GM19463 (cell line): ENCODE results near the gene ZBTB38.

Source experiments
- ATAC-seq: cut with Tn5 transposase; IDR thresholded peaks from one replicate; pipeline ENCODE4 v1.9.1; 2021; ENCODE audit warnings: mild to moderate bottlenecking, moderate library complexity; ENCODE audit not compliant: unreplicated experiment

The ZBTB38 gene

DNA sequence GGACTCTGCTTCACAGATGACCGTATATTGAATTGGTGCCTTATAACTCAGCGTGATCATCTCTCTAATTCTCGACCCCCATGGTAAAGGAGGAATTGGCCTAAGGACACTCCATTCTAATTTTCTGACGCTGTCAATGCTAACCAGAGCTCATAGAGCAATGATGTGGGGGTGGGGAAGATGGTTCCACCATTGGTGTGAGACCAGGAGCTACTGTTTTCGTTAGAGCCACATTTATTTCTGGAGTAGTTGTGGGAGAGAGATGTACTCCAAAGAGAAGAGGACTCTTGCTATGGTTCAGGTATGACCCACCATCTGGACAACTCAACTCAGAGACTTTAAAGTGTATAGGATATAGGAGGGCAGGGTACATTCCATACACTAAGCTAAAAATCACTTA lies 16.3 kb downstream of the ZBTB38 start:
- no peak for ATAC-seq

DNA sequence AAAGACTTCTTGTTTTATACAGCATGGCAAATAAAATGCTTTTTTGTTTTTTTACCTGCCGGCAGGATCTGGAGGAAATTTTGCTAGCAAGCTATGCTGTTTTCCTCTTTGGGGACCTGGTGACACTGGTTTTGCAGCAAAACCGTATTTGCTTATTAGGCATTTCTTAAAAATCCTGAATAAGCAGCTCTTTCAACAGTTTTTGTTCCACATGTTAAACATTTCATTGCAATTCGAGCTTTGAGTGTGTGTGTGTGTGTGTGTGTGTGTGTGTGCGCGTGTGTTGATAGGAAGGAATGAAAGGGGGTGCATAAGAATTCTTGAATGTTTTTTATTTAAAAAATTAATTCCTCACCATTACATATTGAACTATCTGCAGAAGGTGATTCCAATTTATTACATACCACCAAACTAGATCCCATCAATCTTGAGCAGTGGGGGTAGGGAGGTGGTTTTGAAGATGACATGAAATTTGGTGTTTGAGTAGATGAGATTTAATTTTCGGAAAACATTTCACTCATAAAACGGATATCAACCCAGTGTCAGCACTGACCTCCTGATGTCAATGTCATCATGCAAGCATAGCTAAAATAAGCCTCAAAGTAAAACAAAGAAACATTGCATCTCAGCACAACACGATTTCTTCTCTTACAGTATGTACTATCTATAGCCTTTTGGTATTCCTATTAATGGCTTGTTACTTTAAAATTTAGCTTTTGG lies 17.3 kb downstream of the ZBTB38 start:
- no peak for ATAC-seq

DNA sequence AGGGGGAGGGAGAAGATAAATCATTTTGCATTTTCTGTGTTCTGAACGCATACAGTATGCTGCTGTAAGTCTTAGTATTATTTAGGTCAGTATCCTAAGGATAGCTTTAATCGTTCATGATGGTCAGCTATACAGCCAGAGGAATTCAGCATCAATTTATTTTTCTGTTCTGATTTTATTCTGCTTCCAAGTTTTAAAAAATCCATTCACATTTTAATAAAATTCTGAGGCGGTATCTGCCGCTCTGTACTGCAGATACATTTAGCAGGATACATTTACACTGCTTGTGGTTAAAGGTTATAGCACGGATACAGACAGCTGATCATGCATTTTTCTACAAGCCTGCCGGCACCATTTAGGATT lies 17.8 kb downstream of the ZBTB38 start:
- no peak for ATAC-seq

- no peak for ATAC-seq
Measured at GRCh38 chr3:141386611-141387111, 18.4 kb downstream of the ZBTB38 start.

DNA sequence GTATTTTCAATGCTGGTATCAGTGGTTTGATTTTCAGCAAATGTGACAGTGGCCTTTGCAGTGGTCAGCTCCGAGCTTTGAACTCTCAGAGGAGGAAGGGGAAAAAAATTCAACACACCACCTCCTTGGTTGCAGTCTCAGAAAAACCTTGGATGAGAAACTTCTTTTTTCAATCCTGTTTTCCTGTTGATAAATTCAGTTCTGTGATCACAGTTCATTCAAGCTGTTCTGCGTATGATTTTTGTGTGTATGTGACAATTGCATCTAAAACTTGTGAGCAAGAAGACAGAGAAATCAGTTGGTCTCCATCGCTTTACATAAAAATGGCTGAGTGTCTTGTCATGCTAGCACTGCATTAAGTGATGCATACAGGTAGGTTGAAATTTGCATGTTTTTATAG lies 19.2 kb downstream of the ZBTB38 start:
- no peak for ATAC-seq

DNA sequence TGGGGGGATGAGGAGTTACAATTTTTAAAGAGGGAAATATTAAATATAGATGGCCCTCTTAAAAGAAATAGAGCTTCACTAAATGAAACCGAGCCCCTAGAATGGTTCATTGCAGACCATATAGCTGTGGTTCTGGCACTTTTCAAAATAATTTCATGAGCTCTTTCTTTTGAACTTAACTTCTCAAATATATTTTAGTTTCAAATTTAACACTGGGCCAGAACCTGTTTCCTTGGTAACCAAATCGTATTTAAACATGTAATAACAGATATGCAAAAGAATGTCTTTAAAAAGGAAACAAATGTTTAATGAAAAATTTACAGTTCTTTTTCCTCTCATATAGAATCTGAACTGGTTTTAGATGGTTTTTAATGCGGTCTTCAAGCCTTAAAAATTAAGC lies 20.1 kb downstream of the ZBTB38 start:
- ATAC-seq: no peak

DNA sequence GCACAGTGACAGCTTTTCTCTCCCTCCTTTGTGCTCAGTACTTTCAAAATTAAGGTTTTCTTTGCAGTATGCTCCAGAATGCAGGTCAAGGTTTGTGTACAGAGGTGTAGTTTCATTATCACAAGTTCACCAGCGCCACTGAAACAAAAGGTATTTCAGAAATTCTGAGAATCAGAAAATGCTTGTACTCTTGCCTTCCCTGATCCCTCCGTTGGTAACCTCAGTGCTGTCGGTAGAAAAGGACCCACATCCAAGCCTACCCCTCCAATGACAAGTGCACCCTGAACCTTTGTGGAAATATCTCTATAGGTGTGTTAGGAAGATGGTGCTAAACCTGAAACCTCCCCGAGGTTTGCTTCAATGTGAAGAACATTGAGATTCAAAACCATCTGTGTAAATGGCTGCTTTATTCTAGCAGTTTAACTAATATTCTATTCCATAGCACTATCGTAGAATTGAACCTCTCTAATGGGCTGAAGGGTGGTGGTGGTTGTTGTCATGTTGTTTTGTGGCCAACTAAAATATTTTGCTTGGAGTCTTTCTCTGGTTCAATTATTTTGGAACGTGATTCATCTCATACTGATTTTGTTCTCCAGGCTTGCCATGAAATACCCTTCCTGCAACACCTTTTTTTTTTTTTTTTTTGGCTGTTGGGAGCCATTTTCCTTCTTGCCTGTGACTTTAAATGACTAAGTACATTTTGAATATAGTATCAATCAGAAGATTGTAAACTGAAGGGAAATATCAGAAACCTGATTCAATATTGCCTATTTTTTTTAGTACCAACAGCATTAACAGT lies 20.7 kb downstream of the ZBTB38 start:
- no peak for ATAC-seq

- ATAC-seq: no peak
Measured at GRCh38 chr3:141389703-141390102, 21.4 kb downstream of the ZBTB38 start.

DNA sequence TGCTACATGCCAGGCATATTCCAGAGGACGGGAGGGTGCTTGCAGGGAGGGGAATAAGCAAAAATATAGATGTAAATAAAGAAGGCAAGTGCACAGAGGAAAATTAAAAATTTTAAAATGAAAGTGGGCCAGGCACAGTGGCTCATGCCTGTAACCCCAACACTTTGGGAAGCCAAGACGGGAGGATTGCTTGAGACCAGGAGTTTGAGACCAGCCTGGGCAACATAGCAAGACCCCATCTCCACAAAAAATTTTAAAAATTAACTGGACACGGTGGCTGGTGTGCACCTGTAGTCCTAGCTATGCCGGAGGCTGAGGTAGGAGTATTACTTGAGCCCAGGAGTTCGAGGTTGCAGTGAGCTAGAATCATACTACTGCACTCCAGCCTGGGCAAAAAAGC lies 22.4 kb downstream of the ZBTB38 start:
- ATAC-seq: no peak

DNA sequence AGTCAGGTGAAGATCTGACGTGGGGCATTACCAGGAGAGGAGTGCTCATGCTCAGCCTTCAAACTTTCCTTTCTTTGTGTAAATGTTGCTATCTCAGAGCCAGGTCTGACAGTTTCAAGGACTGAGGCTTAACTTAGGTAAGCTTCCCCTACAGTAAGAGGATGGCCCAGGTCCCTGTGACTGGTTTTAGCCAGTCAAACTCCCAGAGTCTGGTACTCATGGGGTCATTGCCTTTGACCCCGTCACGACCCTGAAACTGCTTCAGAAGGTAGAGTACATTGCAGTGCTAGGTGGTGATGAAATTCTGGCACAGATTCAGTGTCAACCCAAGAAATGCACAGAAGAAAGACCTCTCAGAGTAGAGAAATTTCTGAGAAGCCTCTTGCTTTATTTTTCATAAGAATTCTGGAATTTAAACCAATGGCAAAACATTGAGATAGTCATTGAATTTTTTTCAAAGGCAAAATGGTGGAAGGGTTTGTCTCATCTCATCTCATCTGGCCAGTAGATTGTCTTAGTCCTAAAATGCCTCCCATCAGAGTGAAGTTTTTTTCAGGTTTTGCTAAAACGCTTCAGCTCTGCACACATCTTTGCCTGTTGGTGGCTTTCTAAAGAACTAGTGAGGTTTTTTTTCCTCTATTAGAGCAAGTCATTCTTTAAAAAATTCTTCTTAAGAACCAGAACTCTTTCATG lies 23.1 kb downstream of the ZBTB38 start:
- ATAC-seq: no peak

DNA sequence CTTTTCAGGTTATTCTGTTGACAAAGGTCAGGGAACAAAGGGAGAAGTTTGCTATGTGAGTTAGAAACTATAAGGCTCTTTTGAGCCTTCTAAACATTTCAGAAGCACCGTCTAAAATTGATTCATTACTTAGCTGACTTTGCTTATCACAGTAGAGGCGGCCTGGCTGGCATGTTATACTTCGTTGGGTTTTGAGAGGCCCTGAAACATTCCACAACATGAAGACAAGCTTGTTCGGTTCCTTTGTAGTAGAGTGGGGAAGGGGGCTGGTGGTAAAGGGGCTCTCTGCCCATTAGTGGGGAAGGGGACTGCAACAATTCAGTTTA lies 23.6 kb downstream of the ZBTB38 start:
- no peak for ATAC-seq

DNA sequence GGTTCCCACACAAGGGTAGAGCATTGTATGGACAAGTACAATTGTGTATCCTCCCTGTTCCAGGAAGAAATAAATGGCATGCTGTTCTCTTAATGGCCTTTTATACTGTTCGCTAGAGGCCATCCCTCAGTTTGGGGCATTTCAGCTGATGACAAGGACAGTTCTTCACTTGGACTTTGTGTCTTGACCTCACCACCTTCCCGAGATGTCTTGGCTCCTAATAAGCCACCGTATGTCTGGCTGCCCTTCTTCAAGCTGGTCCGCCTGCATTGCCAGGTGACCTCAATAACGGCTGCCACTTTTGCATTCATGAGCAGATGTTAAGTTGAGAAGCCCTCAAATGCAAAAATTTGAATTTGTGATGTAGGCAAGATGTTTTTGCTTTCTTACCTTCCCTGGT lies 24.1 kb downstream of the ZBTB38 start:
- ATAC-seq: no peak

- no peak for ATAC-seq
Measured at GRCh38 chr3:141392897-141393734, 24.8 kb downstream of the ZBTB38 start.

DNA sequence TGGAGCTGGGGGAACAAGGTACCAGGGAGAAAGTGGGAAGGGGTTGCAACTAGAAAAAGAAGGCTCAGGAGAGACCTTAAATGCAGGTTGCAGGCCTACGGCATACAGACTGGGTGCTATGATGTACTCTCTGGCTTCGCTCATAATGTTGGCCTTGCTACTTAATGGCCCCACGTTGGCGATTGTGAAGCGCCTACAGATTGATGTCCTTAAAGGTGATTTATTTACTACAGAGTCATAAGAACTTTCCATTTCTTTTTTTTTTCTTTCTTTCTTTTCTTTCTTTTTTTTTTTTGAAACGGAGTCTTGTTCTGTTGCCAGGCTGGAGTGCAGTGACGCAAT lies 25.4 kb downstream of the ZBTB38 start:
- ATAC-seq: no peak

GRCh38 chr3:141394560-141394959 lies 26.3 kb downstream of the ZBTB38 start:
- ATAC-seq: no peak

- no peak for ATAC-seq
Measured at GRCh38 chr3:141395005-141395589, 26.8 kb downstream of the ZBTB38 start.

GRCh38 chr3:141397996-141398395 lies 29.7 kb downstream of the ZBTB38 start:
- ATAC-seq: no peak

GRCh38 chr3:141399200-141399599 lies 30.9 kb downstream of the ZBTB38 start:
- ATAC-seq: no peak

GRCh38 chr3:141400073-141400971 lies 32.0 kb downstream of the ZBTB38 start:
- no peak for ATAC-seq

DNA sequence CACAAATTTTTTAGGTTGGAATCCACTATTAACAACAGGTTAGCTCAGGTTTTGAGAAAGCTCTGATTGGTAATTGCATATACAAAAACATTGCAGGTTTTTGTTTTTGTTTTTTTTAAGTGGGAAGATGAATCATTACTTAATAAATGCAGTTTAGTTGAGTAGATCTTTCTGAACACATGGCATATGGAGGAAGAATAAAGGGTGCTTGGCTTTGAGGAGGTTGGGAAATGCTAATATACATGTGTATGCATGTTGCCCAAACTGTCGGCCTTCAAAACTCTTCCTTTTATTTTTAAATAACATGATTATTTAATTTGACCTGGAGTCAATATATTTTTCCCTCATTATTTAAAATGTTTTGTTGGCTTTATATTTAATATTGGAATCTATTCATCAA lies 32.8 kb downstream of the ZBTB38 start:
- ATAC-seq: no peak
